ENCODE measurements around the gene SLC22A23.

- no peak for TF ChIP-seq POLR2A (IDR thresholded peaks at IDR 0.05; ENCODE audit: low read depth, low read length)
- TF ChIP-seq, protein P1, sequence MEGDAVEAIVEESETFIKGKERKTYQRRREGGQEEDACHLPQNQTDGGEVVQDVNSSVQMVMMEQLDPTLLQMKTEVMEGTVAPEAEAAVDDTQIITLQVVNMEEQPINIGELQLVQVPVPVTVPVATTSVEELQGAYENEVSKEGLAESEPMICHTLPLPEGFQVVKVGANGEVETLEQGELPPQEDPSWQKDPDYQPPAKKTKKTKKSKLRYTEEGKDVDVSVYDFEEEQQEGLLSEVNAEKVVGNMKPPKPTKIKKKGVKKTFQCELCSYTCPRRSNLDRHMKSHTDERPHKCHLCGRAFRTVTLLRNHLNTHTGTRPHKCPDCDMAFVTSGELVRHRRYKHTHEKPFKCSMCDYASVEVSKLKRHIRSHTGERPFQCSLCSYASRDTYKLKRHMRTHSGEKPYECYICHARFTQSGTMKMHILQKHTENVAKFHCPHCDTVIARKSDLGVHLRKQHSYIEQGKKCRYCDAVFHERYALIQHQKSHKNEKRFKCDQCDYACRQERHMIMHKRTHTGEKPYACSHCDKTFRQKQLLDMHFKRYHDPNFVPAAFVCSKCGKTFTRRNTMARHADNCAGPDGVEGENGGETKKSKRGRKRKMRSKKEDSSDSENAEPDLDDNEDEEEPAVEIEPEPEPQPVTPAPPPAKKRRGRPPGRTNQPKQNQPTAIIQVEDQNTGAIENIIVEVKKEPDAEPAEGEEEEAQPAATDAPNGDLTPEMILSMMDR (conservative IDR thresholded peaks at IDR 0.05; ENCODE audit: low read depth, low read length): no peak
- TF ChIP-seq CEBPB (IDR thresholded peaks at IDR 0.05; ENCODE audit: low read depth, low read length): no peak
- TF ChIP-seq SMC3 (IDR thresholded peaks at IDR 0.05; ENCODE audit: low read depth, low read length): no peak
- TF ChIP-seq BHLHE40 (IDR thresholded peaks at IDR 0.05; ENCODE audit: low read depth, low read length): no peak
- TF ChIP-seq MXI1 (IDR thresholded peaks at IDR 0.05; ENCODE audit: borderline replicate concordance, low read depth, low read length): no peak
- TF ChIP-seq RAD21 (IDR thresholded peaks at IDR 0.05; ENCODE audit: low read length): no peak
Measured at GRCh38 chr6:3310703-3311102, 146.1 kb downstream of the SLC22A23 start.
